Measurements from ENCODE around the gene SLC26A9. TPM values are rescaled to one million over a fixed set of nuclear protein-coding genes. Genes with fewer than 3 reads are reported as not detected.

Gene SLC26A9
- total RNA-seq, 2 donors from 2014 or later, result not detected

DNA sequence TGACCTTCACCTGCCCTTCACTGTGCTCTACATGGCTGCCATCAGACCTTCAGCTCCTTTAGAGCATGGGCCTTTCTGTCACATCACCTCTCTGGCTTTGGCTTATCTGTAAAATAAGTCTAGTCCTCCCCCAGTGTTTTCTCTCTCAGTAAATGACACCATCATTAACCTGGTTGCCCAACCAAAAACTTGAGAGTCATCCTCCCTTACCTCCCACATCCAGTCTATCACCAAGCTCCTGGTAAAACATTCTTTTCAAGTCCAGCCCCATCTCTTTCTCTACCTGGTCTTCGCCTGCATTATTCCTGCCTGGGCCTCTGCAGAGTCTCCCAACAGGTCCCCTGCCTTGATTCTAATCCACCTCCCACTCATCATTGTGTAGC, 13.1 kb downstream of the SLC26A9 start:
- Histone ChIP-seq H3K4me3 (no peak overlapping the region), H3K27ac (no peak overlapping the region), H3K9ac (ENCODE audit: low read depth in 2 of 2, low read length in 2 of 2) (no peak overlapping the region), H3K9me3 (no peaks in the 10 kb centered on the region), H3K27me3 (no peaks in the 10 kb centered on the region), H3K36me3 (no peaks in the 10 kb centered on the region), H3K4me1 (no peaks in the 10 kb centered on the region)
- no peak for DNase-seq
- TF ChIP-seq, protein P1, sequence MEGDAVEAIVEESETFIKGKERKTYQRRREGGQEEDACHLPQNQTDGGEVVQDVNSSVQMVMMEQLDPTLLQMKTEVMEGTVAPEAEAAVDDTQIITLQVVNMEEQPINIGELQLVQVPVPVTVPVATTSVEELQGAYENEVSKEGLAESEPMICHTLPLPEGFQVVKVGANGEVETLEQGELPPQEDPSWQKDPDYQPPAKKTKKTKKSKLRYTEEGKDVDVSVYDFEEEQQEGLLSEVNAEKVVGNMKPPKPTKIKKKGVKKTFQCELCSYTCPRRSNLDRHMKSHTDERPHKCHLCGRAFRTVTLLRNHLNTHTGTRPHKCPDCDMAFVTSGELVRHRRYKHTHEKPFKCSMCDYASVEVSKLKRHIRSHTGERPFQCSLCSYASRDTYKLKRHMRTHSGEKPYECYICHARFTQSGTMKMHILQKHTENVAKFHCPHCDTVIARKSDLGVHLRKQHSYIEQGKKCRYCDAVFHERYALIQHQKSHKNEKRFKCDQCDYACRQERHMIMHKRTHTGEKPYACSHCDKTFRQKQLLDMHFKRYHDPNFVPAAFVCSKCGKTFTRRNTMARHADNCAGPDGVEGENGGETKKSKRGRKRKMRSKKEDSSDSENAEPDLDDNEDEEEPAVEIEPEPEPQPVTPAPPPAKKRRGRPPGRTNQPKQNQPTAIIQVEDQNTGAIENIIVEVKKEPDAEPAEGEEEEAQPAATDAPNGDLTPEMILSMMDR (IDR thresholded peaks at IDR 0.05), result no peak
- intact Hi-C loops (cut with DNase I), result no loop called here

DNA sequence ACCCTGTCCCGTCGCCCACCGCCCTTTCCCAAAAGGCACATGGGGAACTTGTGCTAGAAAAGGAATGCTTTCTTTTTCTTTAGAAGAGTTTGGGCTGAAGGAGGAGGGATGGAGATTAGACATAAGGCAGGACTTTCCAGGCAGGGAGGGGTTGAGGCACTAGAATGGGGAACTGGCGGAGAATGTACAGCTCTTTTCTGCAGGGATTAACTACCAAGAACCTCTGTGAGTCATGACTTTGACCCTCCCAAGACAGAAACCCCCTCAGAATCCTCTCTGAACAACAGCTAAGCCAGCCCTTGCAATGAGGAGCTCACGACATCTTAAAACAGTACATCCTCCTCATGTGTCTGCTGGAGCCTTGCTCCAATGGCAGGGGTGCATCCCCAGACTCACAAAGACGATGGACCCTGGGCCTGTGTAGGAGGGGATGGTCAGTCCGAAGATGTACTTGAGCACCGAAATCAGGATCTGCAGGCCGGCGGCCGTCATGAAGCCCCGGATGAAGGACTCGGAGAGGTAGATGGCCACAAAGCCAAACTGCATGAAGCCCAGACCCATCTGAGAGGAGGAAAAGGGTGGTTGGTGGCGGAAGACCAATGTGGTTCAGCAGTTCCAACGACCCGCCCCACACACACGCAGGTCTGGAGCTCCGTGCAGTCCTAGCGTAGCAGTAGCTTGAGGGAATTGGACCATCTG, 13.6 kb downstream of the SLC26A9 start:
- no peak overlapping the region for H3K4me3 ChIP-seq
- no peaks in the 10 kb centered on the region for H3K27me3 ChIP-seq
- no peaks in the 10 kb centered on the region for H3K4me1 ChIP-seq
- TF ChIP-seq, protein P1 (IDR thresholded peaks at IDR 0.05), result no peak
- no peak for DNase-seq
- H3K27ac ChIP-seq, result no peak overlapping the region
- no peaks in the 10 kb centered on the region for H3K36me3 ChIP-seq
- H3K9me3 ChIP-seq, result no peaks in the 10 kb centered on the region
- no peak overlapping the region for H3K9ac ChIP-seq (ENCODE audit: low read depth in 2 of 2, low read length in 2 of 2)
- intact Hi-C loops (cut with DNase I), result no loop called here

GRCh38 chr1:205928317-205928716, 14.9 kb downstream of the SLC26A9 start:
- intact Hi-C loops (cut with DNase I), result no loop called here

DNA sequence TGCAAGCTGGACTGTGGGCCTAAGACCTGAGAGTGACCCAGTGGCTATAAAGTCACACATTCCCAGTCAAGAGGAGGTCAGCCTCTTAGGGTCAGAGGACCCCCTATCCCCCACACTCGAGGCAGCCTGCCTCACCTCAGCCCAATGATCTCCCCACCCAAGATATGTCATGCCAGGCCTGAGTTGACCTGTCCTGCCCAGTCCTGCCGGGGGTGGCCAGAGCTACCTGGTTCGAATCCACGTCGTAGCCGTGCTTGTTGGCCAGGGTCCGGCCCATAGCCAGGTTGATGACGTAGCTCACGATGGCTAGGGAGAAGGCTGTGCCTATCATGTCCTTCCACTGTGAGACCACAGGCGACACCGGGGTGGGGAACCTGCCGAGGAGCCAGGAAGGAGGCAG, 15.6 kb downstream of the SLC26A9 start:
- Histone ChIP-seq H3K27me3 (no peaks in the 10 kb centered on the region), H3K4me1 (no peaks in the 10 kb centered on the region), H3K4me3 (no peak overlapping the region), H3K27ac (no peak overlapping the region), H3K9me3 (no peaks in the 10 kb centered on the region), H3K36me3 (no peaks in the 10 kb centered on the region), H3K9ac (ENCODE audit: low read depth in 2 of 2, low read length in 2 of 2) (no peak overlapping the region)
- no peak for DNase-seq
- intact Hi-C loops (cut with DNase I), result no loop called here
- TF ChIP-seq, protein P1 (IDR thresholded peaks at IDR 0.05), result no peak

More at GRCh38 chr1:205928317-205928716, 14.9 kb downstream of the SLC26A9 start:
- Histone ChIP-seq H3K9ac (ENCODE audit: low read depth in 2 of 2, low read length in 2 of 2) (no peak overlapping the region), H3K4me3 (no peak overlapping the region), H3K27ac (no peak overlapping the region), H3K9me3 (no peaks in the 10 kb centered on the region), H3K4me1 (no peaks in the 10 kb centered on the region), H3K27me3 (no peaks in the 10 kb centered on the region), H3K36me3 (no peaks in the 10 kb centered on the region)
- TF ChIP-seq, protein P1 (IDR thresholded peaks at IDR 0.05), result no peak
- DNase-seq, result no peak

- Histone ChIP-seq H3K4me3 (no peak overlapping the region), H3K4me1 (no peaks in the 10 kb centered on the region), H3K9me3 (no peaks in the 10 kb centered on the region), H3K27ac (no peak overlapping the region), H3K36me3 (no peaks in the 10 kb centered on the region), H3K9ac (ENCODE audit: low read depth in 2 of 2, low read length in 2 of 2) (no peak overlapping the region), H3K27me3 (no peaks in the 10 kb centered on the region)
- TF ChIP-seq, protein P1 (IDR thresholded peaks at IDR 0.05), result no peak
- DNase-seq, result no peak
- intact Hi-C loops (cut with DNase I), result no loop called here
Observed at GRCh38 chr1:205927247-205927646, 16.0 kb downstream of the SLC26A9 start.

All from colonic mucosa (tissue), 4 donors.